Suprapubic skin (tissue), 3 donors: Measurements from ENCODE around the gene COL26A1.

ENCODE experiments used
- EP300 ChIP-seq: sonication (generic); formaldehyde crosslinking; IDR thresholded peaks from one replicate; pipeline ENCODE4 v1.6.1; 2017; ENCODE audit warnings: antibody characterized with exemption
- TF ChIP-seq, protein P1 (sequence below), 2 donors: fragments of 200-600 bp in 1 of 2; fragments of 450-650 bp in 1 of 2; sonication (generic) in 1 of 2; IDR thresholded peaks; one replicate each; pipeline ENCODE4 v1.5.1; 2016 to 2019; ENCODE audit warnings: antibody characterized with exemption in 2 of 2, mild to moderate bottlenecking in 1 of 2, moderate library complexity in 1 of 2

GRCh38 chr7:101557421-101557820 lies 194.7 kb downstream of the COL26A1 start:
- TF ChIP-seq, protein P1, sequence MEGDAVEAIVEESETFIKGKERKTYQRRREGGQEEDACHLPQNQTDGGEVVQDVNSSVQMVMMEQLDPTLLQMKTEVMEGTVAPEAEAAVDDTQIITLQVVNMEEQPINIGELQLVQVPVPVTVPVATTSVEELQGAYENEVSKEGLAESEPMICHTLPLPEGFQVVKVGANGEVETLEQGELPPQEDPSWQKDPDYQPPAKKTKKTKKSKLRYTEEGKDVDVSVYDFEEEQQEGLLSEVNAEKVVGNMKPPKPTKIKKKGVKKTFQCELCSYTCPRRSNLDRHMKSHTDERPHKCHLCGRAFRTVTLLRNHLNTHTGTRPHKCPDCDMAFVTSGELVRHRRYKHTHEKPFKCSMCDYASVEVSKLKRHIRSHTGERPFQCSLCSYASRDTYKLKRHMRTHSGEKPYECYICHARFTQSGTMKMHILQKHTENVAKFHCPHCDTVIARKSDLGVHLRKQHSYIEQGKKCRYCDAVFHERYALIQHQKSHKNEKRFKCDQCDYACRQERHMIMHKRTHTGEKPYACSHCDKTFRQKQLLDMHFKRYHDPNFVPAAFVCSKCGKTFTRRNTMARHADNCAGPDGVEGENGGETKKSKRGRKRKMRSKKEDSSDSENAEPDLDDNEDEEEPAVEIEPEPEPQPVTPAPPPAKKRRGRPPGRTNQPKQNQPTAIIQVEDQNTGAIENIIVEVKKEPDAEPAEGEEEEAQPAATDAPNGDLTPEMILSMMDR (IDR thresholded peaks at IDR 0.05): no peak
- TF ChIP-seq EP300: no peak
